ENCODE results near the gene NKD2.
"Not testable (repeated sequence)": the region's sequence is repeated elsewhere in the genome, so short reads cannot be mapped to it uniquely, and the experiment has no call there.

Gene NKD2

DNA sequence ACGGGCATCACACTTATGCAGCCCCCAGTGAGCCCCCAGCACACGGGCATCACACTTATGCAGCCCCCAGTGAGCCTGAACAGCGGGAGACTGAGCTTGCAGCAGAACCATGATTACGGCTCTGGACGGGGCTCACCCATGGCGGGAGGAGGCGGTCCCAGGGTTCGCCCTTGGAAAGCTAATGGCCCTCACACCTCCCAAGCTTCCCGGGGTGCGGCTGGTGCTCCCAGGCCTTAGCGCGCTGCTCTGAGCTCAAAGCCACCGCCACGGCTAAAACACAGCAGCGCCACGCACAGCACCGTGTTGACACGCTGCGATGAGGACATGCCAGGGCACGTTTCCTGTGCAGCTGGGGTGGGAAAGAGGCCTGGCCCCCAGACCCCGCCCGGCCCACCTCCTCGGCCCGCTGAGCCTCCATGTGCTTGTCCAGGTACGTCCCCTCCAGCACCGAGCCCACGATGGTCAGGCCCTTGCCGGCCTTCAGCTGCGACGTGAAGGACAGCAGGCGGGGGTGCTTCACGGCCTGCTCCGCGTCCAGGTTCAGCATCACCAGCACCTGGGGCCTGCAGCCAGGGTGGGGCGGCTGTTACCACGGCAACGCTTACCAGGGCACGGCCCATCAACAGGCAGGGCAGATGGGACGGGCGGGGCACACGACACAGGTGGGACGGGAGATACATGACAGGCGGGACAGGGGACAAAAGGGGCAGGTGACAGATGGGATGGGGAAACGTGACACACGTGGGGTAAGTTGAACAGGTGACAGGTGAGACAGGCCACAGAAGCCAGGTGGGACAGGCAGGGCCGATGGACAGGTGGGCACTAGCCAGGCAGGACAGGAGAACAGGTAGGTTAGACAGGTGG lies 64.9 kb downstream of the NKD2 start:
- DNase-seq (ENCODE audit: low read depth) = no peak

DNA sequence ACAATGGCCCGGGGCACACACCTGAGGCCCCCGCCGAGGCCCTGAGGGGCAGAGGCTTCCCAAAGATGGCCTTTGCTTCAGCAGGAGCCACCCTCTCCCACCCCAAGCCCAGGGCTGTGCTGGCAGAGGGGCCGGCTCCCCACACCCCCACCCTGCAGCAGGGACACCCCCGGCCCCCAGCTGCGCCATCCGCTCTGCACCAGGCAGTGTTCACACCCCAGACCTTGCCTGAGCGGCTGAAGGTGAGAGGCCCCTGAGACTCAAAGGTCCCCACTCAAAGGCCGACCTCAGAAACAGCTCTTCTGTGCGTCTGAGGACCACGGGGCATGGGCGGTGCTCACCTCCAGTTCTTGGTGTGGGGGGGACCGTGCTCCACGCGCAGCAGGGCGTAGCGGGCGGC lies 65.6 kb downstream of the NKD2 start:
- DNase-seq (ENCODE audit: low read depth) = no peak

DNA sequence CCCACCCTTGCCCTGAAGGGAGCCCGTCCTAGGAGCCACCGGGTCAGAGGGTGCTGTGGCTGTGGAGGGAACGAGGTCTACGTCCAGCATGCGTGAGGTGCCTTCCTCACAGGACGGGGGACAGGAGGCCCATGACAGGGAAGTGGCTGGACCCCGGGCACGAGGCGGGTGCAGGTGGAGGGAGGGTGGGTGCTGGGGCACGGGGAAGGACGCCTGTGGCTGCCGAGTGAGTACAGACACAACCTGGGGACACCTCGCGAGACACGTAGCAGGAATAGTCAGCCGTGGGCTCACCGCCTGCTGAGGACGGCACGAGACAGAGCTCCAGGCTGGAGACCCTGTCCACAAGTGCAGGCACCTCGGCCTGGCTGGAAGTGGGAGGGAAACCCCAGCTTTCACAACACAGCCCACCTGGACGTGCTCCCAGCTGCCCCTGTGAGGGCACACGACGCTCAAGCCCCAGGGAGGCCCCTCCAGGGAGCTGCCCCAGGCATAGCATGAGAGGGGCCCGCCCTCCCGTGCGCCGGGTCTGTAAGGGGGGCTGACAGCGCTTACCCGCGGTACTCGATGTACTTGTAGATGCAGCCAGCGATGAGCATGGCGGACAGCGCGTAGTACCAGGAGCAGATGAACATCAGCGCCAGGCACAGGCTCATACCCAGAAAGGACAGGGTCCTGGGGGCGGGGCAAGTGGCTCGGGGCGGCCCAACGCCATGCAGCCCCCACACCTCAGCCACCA lies 66.4 kb downstream of the NKD2 start:
- no peak for DNase-seq (ENCODE audit: low read depth)

- DNase-seq (ENCODE audit: low read depth) = no peak
These were observed 66.9 kb downstream of the NKD2 start for GRCh38 chr5:1075555-1075881.

DNA sequence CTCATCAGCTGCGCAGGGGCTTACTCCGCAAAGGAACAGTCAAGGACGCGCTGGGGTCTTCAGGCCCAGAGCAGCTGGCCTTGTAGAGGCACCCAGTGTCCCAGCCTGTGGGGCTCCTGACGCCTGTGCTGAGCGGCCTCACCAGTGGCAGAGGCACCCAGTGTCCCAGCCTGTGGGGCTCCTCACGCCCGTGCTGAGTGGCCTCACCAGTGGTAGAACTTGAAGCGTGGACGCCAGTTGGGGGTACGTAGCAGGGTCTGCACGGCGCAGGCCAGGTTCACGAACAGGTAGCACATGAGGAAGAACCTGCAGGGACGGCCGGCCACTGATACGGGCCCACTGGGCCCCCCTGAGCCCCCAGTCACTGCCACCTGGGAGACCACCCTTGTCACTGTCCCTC lies 67.3 kb downstream of the NKD2 start:
- no peak for DNase-seq (ENCODE audit: low read depth)

GRCh38 chr5:1076406-1076805 lies 67.8 kb downstream of the NKD2 start:
- DNase-seq (ENCODE audit: low read depth) = no peak

- no peak for DNase-seq (ENCODE audit: low read depth)
These were observed 68.4 kb downstream of the NKD2 start for GRCh38 chr5:1077026-1077425.

DNA sequence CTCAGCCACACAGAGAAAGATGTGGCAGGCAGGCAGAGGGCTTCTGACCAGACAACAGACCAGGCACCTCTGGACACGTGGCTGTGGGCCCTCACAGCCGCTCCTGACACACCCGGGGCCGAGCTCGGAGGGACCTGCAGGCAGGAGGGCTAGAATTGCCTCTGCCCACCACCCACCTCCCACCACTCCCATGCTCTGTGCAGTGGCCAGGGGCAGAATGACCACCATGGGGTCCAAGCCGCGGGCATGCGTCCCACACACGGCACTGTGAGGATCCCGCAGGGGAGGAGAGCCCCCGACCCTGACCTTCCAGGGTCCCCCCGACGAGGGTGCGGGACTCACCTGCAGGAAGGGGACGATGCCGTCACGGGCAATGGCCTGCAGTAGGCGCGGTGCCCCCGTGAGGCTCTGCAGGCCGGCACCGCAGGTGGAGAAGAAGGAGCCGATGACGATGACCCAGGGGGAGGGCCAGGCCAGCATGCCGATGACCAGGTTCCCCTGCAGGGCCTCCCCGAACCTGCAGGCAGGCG lies 69.0 kb downstream of the NKD2 start:
- DNase-seq (ENCODE audit: low read depth) = no peak

DNA sequence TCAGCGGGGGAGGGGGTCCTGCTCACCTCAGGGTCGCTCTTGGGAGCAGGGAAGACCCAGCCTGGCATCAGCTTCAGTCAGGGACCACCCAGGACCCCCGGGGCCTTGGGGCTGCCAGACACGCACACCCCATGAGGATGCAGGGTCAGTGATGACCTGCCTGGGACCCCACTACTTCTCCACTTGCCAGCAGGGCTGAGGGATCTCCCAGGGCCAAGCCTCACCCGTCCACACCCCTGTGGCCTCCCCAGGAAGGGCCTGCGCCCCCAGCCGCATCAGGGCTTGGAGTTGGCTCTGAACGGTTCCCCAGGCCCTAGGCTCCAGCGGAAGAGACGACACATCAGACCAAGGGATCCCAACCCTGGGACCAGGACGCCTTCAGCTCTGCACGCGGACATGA lies 69.6 kb downstream of the NKD2 start:
- DNase-seq (ENCODE audit: low read depth) = no peak

DNA sequence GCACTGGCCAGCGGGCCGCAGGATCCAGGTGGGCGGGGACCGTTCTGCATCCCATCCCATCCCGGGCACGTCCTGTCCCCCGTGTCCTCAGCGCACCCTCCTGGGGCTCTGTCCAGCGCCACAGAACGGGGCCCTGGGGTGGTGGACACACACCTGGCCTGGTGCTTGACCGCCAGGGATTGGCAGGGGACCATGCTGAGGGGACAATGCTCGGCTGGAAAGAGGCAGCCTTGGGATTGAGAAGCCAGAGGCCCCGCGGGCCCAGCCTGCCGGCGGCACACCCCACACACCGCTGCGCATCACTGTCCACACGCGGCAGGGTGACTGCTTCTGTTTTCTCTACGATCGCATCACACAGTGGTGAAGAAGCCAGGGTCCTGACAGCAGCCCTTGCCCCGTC lies 70.2 kb downstream of the NKD2 start:
- no peak for DNase-seq (ENCODE audit: low read depth)

DNA sequence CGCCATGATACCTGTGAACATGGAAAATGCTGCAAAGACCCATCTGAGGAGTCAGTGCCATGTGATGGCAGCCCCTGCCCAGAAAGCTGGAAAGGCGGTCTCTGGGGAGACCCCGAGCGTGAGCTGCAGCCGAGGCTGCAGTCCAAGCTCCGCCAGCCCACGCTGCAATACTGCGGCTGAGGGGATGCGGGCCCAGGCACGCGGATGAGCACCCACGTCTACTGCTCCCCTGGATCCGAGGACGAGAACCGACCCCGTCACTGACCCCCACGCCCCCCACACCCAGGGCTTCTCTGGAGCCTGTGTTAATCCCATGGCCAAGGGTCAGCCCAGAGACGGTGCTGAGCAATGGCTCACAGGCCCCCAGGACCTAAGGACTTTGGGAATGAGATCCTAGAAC lies 70.9 kb downstream of the NKD2 start:
- no peak for DNase-seq (ENCODE audit: low read depth)

DNA sequence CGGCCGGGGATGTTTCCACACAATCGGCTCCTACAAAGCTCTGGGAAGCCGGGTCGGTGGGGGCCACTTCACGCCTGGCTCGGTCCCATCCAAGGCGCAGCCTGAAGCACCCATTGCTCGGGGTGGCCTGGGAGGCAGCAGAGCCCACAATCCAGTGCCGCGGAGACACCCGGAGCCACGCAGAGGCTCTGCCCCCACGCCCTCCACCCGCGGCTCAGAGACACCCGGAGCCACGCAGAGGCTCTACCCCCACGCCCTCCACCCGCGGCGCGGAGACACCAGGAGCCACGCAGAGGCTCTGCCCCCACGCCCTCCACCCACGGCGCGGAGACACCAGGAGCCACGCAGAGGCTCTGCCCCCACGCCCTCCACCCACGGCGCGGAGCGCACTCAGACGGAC lies 71.4 kb downstream of the NKD2 start:
- no peak for DNase-seq (ENCODE audit: low read depth)

- no peak for DNase-seq (ENCODE audit: low read depth)
These were observed 71.8 kb downstream of the NKD2 start for GRCh38 chr5:1080432-1080831.

DNA sequence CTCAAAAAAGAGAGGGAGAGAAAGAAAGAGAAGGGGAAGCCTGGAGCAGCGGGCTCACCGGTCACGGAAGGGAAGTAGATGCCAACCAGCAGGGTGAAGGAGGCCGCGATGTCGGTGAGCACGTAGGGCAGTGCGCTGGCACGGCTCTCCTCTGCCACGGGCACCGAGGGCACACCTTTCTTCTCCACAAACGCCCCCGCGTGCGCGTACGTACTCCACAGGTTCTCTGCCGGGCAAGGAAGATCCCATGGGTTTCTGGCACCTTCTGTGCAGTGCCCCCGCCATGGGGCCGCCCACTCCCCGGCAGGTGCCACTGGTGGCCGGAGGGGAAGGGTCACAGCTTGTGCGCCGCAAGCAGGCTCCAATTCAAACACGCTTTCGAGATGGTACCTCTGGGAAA lies 72.9 kb downstream of the NKD2 start:
- no peak for DNase-seq (ENCODE audit: low read depth)

DNA sequence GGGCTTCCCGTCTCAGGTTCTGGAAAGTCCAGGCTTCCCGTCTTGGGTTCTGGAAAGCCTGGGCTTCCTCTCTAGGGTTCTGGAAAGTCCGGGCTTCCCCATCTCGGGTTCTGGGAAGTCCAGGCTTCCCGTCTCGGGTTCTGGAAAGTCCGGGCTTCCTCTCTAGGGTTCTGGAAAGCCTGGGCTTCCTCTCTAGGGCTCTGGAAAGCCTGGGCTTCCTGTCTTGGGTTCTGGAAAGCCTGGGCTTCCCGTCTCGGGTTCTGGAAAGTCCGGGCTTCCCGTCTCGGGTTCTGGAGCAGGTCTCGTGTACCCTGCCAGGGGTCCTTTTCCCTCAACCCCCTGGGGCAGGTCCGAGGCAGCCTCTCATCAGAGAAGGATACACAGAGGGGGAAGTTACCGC lies 74.4 kb downstream of the NKD2 start:
- DNase-seq (ENCODE audit: low read depth) = not testable (repeated sequence)

GRCh38 chr5:1083823-1084605 lies 75.4 kb downstream of the NKD2 start:
- DNase-seq (ENCODE audit: low read depth) = no peak

GRCh38 chr5:1085391-1085790 lies 76.8 kb downstream of the NKD2 start:
- DNase-seq (ENCODE audit: low read depth) = no peak

DNA sequence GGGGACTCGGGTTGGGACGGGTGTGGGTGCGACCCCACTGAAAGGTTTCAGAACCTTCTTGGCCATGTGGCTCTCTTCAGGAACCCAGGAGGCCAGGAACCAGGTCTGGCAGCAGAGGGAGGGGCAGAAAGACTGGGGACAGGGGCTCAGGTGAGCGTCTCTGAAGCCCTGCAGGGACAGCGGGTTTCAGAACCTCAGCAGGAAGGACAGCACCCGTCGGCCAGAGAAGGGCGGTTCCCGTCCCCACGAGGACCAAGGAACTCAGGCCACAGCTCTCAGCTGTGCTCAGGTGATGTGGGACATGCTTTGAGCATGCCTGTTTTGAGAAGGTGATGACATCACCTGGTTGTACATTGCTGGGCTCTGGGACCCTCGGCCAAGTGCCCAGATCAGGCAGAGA lies 77.5 kb downstream of the NKD2 start:
- DNase-seq (ENCODE audit: low read depth) = no peak

DNA sequence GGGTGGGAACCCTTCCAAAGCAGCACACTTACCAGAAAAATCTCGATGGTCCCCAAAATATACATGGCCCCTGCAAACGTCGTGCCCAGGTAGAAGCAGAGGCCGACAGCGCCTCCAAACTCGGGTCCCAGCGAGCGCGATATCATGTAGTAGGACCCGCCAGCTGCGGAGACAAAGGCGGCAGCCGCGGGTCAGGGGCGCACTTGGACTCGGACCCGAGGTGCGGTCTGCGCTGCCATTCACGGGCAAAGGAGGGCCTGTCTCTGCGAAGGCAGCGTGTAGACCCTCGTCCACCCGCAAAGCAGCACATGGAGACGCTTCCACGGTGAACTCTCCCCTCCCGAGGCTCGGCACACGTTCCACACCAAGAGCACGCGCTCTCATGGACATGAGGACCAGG lies 78.3 kb downstream of the NKD2 start:
- DNase-seq (ENCODE audit: low read depth) = no peak

DNA sequence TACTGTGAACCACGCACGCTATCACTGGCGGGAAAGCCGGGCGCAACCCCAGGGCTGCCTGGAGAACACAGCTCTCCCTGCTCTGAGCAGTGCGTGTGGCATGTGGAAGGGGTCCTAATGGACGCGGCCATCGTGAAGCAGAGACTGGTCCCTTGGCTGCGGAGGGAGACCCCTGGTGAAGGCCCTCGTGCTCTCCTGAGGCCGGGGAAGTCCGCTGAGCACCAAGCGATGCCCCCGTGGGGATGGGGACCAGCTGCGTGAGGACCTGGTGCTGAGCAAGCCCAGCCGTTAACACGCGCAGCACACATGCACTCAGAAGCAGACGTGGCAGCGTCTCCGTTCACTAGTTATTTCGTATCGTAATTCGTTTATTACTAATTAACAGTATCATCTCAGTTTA lies 78.8 kb downstream of the NKD2 start:
- DNase-seq (ENCODE audit: low read depth) = no peak

DNA sequence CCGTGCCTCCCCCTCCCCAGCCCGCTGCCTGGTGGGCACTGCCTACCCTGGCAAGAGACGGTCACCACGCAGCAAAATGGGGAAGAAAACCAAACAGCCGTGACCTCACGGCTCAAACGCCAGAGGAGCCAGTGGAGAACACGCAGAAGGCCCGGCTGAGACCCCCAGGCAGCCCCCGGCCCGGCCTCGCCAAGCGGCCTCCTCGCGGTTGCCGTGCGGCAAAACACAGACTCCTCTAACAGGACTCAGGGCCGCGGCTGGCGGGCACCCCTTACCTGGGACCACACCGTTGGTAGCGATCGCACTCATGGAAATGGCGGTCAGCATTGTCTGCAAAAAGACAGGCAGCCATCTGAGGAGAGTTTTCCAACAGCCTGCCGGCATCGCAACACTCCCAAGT lies 79.4 kb downstream of the NKD2 start:
- no peak for DNase-seq (ENCODE audit: low read depth)
